HG03469 (cell line): ENCODE data around the gene ATP8A2.

Source experiments
- ATAC-seq: cut with Tn5 transposase; IDR thresholded peaks from one replicate; pipeline ENCODE4 v1.9.1; 2021; ENCODE audit warnings: mild to moderate bottlenecking, moderate library complexity, moderate number of reproducible peaks; ENCODE audit not compliant: unreplicated experiment

Gene ATP8A2

GRCh38 chr13:25608181-25608580 is 236.4 kb downstream of the ATP8A2 start:
- ATAC-seq: no peak

GRCh38 chr13:25616674-25617073 is 244.9 kb downstream of the ATP8A2 start:
- no peak for ATAC-seq

- ATAC-seq: no peak
These were observed 248.1 kb downstream of the ATP8A2 start for GRCh38 chr13:25619897-25620296.

GRCh38 chr13:25625414-25625813 is 253.6 kb downstream of the ATP8A2 start:
- ATAC-seq: no peak

GRCh38 chr13:25630329-25630900 is 258.6 kb downstream of the ATP8A2 start:
- no peak for ATAC-seq

- ATAC-seq: no peak
These were observed 260.6 kb downstream of the ATP8A2 start for GRCh38 chr13:25632166-25632888.

GRCh38 chr13:25633093-25633492 is 261.3 kb downstream of the ATP8A2 start:
- no peak for ATAC-seq

- no peak for ATAC-seq
These were observed 273.9 kb downstream of the ATP8A2 start for GRCh38 chr13:25645681-25646080.

- no peak for ATAC-seq
These were observed 277.3 kb downstream of the ATP8A2 start for GRCh38 chr13:25649001-25649633.

- ATAC-seq: no peak
These were observed 281.0 kb downstream of the ATP8A2 start for GRCh38 chr13:25652764-25653163.

GRCh38 chr13:25654322-25654721 is 282.5 kb downstream of the ATP8A2 start:
- no peak for ATAC-seq

GRCh38 chr13:25657157-25657556 is 285.4 kb downstream of the ATP8A2 start:
- ATAC-seq: no peak

GRCh38 chr13:25659091-25659795 is 287.5 kb downstream of the ATP8A2 start:
- ATAC-seq: no peak

GRCh38 chr13:25660996-25661395 is 289.2 kb downstream of the ATP8A2 start:
- ATAC-seq: no peak

- ATAC-seq: no peak
These were observed 290.7 kb downstream of the ATP8A2 start for GRCh38 chr13:25662516-25662915.

- ATAC-seq: no peak
These were observed 296.6 kb downstream of the ATP8A2 start for GRCh38 chr13:25668345-25668744.

- no peak for ATAC-seq
These were observed 301.9 kb downstream of the ATP8A2 start for GRCh38 chr13:25673711-25674110.

GRCh38 chr13:25674371-25674770 is 302.6 kb downstream of the ATP8A2 start:
- ATAC-seq: no peak

GRCh38 chr13:25675060-25675459 is 303.3 kb downstream of the ATP8A2 start:
- ATAC-seq: no peak

- ATAC-seq: no peak
These were observed 306.2 kb downstream of the ATP8A2 start for GRCh38 chr13:25677956-25678355.

GRCh38 chr13:25678398-25678797 is 306.6 kb downstream of the ATP8A2 start:
- no peak for ATAC-seq

- ATAC-seq: no peak
These were observed 307.4 kb downstream of the ATP8A2 start for GRCh38 chr13:25679159-25679558.
